Fibroblast of skin of right quadriceps (primary cell): ENCODE measurements around the gene TBRG4.
"Not testable (repeated sequence)": the region's sequence is repeated elsewhere in the genome, so short reads cannot be mapped to it uniquely, and the experiment has no call there.

Experiments used
- DNase-seq: peaks from one replicate; pipeline ENCODE4 v3.0.0-alpha.2; 2013

Gene TBRG4

GRCh38 chr7:45111298-45112223 lies at the start of gene TBRG4:
TSS of gene TBRG4 (minus strand) at chr7:45111697. CDS start at chr7:45109237, 2,460 bp downstream.
- peak; percentile 92 for DNase-seq

- no peak for DNase-seq
Measured at GRCh38 chr7:45161138-45161537, 49.6 kb upstream of the TBRG4 start.

- no peak for DNase-seq
Measured at GRCh38 chr7:45160417-45160881, 49.0 kb upstream of the TBRG4 start.

GRCh38 chr7:45159296-45159695 lies 47.8 kb upstream of the TBRG4 start:
- no peak for DNase-seq

DNA sequence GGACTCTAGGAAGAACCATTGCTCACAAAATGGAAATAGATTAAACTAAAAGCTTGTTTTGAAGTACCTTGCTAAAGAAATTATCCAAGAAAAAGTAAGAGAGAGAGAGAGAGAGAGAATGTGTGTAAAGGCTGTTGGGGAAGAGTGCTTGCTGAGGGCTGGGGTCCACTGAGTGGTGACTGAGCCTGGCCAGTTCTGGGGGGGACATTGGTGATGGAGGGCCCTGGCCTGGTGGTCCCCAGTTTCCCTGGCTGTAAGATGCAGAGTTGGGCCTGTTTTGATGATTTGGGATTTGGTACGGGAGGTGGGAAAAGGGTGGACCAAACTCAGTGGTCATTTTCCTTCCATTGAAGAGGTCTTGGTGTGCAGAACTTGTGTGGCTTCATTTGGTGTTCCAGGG lies 47.0 kb upstream of the TBRG4 start:
- DNase-seq = no peak

- DNase-seq = no peak
Measured at GRCh38 chr7:45157653-45158401, 46.3 kb upstream of the TBRG4 start, which contains the start of gene RAMP3. TSS of gene RAMP3 (plus strand) at chr7:45157791. CDS start at chr7:45157829, 38 bp downstream.

GRCh38 chr7:45157286-45157652 lies 45.8 kb upstream of the TBRG4 start:
- DNase-seq = no peak

DNA sequence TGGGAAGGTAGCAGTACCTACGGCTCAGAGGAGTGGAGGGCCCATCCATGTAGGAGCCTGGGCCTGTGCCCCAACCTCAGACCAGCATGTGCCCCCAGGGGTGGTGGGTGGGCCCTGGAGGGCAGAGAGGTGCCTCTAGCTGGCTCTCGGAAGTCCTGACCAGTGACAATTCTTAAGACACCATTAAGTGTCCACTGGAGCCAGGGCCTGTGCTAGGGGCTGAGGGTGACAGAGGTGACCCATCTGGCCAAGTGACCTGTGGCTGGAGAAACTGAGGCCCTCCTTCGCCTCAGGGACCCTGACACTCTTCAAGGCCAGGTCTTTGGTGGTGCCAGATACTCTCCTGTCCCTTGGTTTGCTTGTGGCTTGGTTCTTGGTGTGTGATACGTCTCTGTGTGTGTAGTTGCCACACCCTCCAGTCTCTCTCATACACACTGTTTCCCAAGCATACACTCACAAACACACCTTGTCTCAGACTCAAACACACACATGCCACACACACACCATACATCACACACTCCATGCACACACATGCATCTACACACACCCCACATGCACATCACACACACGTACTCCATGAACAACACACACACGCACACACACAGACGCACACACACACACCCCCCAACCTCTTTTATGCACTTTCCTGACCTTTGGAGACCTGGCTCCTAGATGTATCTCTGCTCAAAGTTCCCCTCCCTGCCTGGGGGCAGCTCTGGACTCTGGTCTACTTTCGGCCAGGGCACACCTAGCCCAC lies 45.2 kb upstream of the TBRG4 start:
- DNase-seq = no peak

DNA sequence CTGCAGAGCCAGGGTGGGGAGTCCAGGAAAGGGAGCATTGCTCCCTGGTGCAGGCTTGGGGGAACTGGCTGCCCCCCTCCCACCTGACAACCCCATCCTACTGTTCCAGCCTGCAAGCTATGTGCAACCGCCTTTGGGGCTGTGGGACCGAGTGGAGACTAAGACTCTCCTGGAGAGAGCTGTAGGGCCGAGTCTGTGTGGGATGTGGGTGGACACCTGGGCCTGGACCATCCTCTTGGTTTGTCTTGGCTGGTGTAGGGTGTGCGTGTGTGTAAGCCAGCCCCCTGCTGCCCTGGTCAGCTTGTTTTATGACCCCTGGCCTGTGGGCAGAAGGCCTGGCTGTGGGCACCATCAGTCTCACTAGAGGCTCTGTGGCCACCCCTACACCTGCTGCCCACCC lies 44.4 kb upstream of the TBRG4 start:
- DNase-seq = no peak

DNA sequence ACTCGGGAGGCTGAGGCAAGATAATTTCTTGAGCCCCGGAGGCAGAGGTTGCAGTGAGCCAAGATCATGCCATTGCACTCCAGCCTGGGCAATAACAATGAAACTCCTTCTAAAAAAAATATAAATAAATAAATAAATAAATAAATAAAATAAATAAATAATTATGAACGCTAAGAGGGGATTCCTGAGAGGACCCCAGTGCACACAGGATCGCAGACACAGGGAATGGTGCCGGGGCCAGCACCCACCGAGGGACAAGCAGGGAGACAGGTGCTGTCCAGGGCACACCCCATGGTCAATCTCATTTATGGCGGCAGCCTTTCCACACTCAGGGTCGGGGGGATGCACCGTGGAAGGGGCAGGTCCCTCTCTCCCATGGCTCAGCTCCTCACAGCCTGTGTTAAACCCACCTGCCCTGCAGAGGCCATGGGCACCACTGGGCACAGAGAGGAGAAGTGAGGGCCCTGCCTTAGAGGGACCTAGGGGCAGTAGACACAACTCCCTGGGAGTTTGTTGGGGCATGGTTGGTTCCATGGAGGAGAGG lies 43.9 kb upstream of the TBRG4 start:
- DNase-seq = no peak

- not testable (repeated sequence) for DNase-seq
Measured at GRCh38 chr7:45153861-45154260, 42.4 kb upstream of the TBRG4 start.

- DNase-seq = no peak
Measured at GRCh38 chr7:45153233-45153632, 41.7 kb upstream of the TBRG4 start.

DNA sequence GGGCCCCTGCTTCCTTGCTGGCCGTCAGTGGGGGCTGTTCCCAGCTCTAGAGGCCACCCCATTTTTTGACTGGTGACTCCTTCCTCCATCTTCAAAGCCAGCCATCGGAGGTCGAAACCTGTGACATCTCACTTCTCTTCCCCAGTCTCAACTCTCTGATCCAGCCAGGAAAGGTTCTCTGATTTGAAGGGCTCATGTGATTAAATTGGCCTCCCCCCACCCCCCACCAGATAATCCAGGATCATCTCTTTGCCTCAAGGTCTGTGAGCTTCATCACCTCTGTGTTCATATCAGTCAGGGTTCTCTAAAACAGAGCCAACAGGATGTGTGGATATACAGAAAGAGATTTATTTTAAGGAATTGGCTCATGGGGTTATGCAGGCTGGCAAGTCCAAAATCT lies 40.5 kb upstream of the TBRG4 start:
- no peak for DNase-seq

DNA sequence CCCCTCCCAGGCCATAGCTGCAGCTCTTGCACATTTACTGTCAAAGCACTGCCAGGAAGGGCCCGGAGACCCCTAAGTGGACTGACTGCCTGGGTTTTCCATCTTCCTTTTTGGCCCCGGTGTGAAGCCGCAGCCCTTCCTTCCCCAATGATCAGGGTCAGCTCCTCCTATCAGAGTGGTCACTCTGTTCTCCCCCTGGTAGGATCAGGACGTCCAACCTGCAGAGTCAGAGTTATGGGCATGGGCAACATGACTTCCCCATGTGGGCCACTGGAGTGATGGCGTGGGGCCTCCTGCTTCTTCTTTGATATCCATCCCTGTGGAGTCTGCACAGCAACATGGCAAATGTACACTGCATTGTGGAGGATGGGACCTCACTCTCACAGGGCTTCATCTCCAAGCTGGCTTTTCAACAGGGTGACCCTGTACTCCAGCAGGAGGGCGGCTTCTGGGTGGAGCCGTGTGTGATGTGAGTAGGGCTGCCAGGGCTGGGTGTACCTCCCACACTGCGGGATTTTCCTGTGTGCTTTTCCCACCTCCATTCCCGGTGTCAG lies 39.7 kb upstream of the TBRG4 start:
- DNase-seq = no peak

- no peak for DNase-seq
Measured at GRCh38 chr7:45150199-45150598, 38.7 kb upstream of the TBRG4 start.

- no peak for DNase-seq
Measured at GRCh38 chr7:45149606-45150005, 38.1 kb upstream of the TBRG4 start.

DNA sequence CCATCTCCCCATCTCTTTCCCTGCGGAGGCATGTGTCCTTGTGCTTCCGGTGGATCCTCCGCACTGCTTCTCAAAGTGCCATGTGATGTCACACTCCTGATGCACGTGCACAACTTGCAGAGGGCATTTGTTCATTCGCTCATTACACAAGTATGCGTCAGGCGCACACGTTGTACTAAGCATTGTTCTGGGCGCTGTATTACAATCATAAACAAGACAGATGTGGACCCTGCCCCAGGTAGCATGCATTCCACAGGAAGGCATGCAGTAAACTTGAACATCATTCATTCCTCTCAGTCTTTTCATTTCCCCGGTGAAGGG lies 37.1 kb upstream of the TBRG4 start:
- no peak for DNase-seq

DNA sequence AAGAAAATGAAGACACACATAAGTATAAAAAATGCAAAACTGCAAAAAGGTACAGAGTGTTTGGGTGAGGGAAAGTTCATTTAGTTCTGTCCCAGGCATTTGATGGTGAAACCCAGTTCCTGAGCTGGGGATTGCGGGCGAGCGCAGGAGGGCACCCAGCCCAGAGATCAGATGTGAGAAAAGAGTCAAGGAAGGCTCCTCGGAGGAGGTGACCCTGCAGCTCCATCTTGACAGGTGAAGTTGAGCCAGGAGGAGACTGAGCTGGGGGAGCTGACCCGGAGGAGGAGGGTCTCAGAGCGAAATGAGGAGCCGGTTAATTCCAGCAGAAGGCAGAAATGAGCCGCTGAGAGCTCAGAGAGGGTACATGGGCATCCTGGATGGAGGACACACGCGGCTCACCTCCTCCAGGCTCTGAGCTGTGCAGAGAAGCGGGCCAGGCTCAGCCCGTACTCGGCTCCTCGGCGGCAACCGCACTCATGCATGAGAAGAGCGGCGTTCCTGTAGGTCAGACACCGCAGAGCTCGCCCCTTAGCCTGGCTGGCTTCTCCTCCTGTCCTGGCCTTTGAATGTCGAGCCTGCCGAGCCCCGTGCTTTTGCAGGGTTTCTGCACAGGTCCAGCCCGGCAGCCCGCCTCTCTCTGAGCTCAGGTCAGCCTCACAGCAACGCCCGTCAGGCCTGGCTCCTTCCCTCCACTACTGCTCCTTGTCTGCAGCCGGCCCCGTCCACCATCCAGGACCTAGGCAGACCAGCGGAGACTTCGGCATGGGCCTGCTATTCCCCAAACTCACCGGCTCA lies 36.6 kb upstream of the TBRG4 start:
- no peak for DNase-seq

DNA sequence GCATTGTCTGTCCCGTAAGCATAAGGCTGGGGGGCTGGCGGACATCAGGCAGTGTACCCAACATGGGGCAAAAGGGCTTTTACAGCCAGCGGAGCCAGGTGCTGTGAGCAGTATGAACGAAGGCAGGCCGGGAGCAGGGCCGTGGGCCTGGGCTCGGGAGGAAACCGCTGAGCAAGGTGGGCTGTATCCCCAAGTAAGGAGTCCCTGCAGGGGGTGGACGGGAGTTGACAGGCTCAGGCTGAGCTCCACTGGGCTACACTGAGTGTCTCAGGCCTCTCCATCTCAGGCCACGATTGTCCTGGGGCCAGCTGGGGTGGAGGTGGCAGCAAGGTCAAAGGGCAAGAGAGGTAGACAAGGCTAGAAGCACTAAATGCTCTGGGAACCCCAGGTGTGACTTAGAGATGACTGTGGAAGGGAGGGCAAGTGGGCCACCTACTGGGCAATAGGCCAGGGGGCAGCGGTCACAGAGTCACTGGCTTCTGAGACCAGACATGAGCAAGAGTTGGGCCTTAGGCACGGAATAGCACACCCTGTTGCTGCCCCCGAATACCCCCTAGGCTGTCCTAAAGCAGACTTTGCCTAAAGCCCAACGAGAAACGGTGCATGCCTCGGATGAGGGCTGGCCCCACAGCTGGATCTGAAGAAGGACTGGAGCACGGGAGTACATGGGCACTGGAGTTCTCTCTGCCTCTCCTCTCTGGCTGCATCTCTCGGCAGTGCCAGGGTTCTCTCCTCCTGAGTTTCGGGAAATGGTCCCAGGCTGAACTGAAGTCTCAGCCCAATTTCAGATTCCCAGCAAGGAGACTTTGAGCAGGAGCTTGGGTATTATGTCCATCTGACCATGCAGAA lies 35.3 kb upstream of the TBRG4 start:
- no peak for DNase-seq

GRCh38 chr7:45145881-45146280 lies 34.4 kb upstream of the TBRG4 start:
- no peak for DNase-seq

- peak; percentile 13 for DNase-seq
Measured at GRCh38 chr7:45143616-45144015, 32.1 kb upstream of the TBRG4 start.
